BLaER1 (cell line): ENCODE data around the gene GRIN1.

Experiments used
- H3K27ac ChIP-seq: shearing (Covaris generic); formaldehyde crosslinking; 2 replicates; pipeline ENCODE4 v1.8.1; 2022
- H3K27me3 ChIP-seq: shearing (Covaris generic); formaldehyde crosslinking; 2 replicates; pipeline ENCODE4 v1.8.1; 2022
- H3K36me3 ChIP-seq: shearing (Covaris generic); formaldehyde crosslinking; 2 replicates; pipeline ENCODE4 v1.8.1; 2022
- H3K4me1 ChIP-seq: shearing (Covaris generic); formaldehyde crosslinking; 2 replicates; pipeline ENCODE4 v1.8.1; 2022
- H3K4me2 ChIP-seq: shearing (Covaris generic); formaldehyde crosslinking; 2 replicates; pipeline ENCODE4 v1.8.1; 2022
- H3K4me3 ChIP-seq: shearing (Covaris generic); formaldehyde crosslinking; 2 replicates; pipeline ENCODE4 v1.8.1; 2022
- H3K9ac ChIP-seq: shearing (Covaris generic); formaldehyde crosslinking; 2 replicates; pipeline ENCODE4 v1.8.1; 2022
- H3K9me3 ChIP-seq: shearing (Covaris generic); formaldehyde crosslinking; 2 replicates; pipeline ENCODE4 v1.8.1; 2022
- H4K20me1 ChIP-seq: shearing (Covaris generic); formaldehyde crosslinking; 2 replicates; pipeline ENCODE4 v1.8.1; 2022
- Cebpa-rat ChIP-seq: shearing (Covaris generic); IDR thresholded peaks from 2 replicates; pipeline ENCODE4 v1.8.1; 2022

The GRIN1 gene

GRCh38 chr9:137156567-137157375 lies 17.8 kb downstream of the GRIN1 start:
- Histone ChIP-seq H3K27ac (no peak overlapping the region), H3K9me3 (no peaks in the 10 kb centered on the region), H4K20me1 (peaks cover 13% of the 10 kb centered on the region; the same call in 1 of the 2 replicates), H3K9ac (no peak overlapping the region), H3K36me3 (no peaks in the 10 kb centered on the region), H3K27me3 (no peaks in the 10 kb centered on the region), H3K4me3 (no peak overlapping the region), H3K4me2 (peak overlapping the region; percentile 96), H3K4me1 (peaks cover 41% of the 10 kb centered on the region)
- no peak for TF ChIP-seq Cebpa-rat

- Histone ChIP-seq H3K4me2 (peak overlapping the region; percentile 96), H4K20me1 (peaks cover 13% of the 10 kb centered on the region; the same call in 1 of the 2 replicates), H3K27ac (no peak overlapping the region), H3K36me3 (no peaks in the 10 kb centered on the region), H3K9me3 (no peaks in the 10 kb centered on the region), H3K9ac (no peak overlapping the region), H3K4me3 (no peak overlapping the region), H3K27me3 (no peaks in the 10 kb centered on the region), H3K4me1 (peaks cover 36% of the 10 kb centered on the region)
- TF ChIP-seq Cebpa-rat: no peak
These were observed 18.9 kb downstream of the GRIN1 start for GRCh38 chr9:137157618-137158415.

- Histone ChIP-seq H4K20me1 (peaks cover 14% of the 10 kb centered on the region; the same call in 1 of the 2 replicates), H3K9ac (peak overlapping the region; percentile 63; the same call in 1 of the 2 replicates), H3K4me2 (peak overlapping the region; percentile 96), H3K27ac (peak overlapping the region; percentile 65), H3K27me3 (no peaks in the 10 kb centered on the region), H3K4me3 (peak overlapping the region; percentile 28; the same call in 1 of the 2 replicates), H3K9me3 (no peaks in the 10 kb centered on the region), H3K36me3 (peaks cover 3% of the 10 kb centered on the region; the same call in 1 of the 2 replicates), H3K4me1 (peaks cover 36% of the 10 kb centered on the region)
- no peak for TF ChIP-seq Cebpa-rat
These were observed 19.7 kb downstream of the GRIN1 start for GRCh38 chr9:137158625-137159024.

GRCh38 chr9:137159105-137160053 lies 20.4 kb downstream of the GRIN1 start:
- peak overlapping the region; percentile 65 for H3K27ac ChIP-seq
- H3K4me1 ChIP-seq: peaks cover 38% of the 10 kb centered on the region
- peak overlapping the region; percentile 28; the same call in 1 of the 2 replicates for H3K4me3 ChIP-seq
- peaks cover 10% of the 10 kb centered on the region; the same call in 1 of the 2 replicates for H3K36me3 ChIP-seq
- TF ChIP-seq Cebpa-rat: no peak
- H3K9ac ChIP-seq: peak overlapping the region; percentile 63; the same call in 1 of the 2 replicates
- peak overlapping the region; percentile 96 for H3K4me2 ChIP-seq
- peaks cover 22% of the 10 kb centered on the region for H4K20me1 ChIP-seq
- no peaks in the 10 kb centered on the region for H3K27me3 ChIP-seq
- H3K9me3 ChIP-seq: no peaks in the 10 kb centered on the region

- Histone ChIP-seq H3K4me2 (peak overlapping the region; percentile 96), H3K9ac (no peak overlapping the region), H3K9me3 (no peaks in the 10 kb centered on the region), H3K27me3 (no peaks in the 10 kb centered on the region), H4K20me1 (peaks cover 28% of the 10 kb centered on the region), H3K4me1 (peaks cover 45% of the 10 kb centered on the region), H3K36me3 (peaks cover 15% of the 10 kb centered on the region; the same call in 1 of the 2 replicates), H3K27ac (no peak overlapping the region), H3K4me3 (no peak overlapping the region)
- TF ChIP-seq Cebpa-rat: no peak
These were observed 21.1 kb downstream of the GRIN1 start for GRCh38 chr9:137160054-137160425.

- H4K20me1 ChIP-seq: peaks cover 37% of the 10 kb centered on the region
- H3K9me3 ChIP-seq: no peaks in the 10 kb centered on the region
- no peak overlapping the region for H3K4me3 ChIP-seq
- peaks cover 54% of the 10 kb centered on the region for H3K4me1 ChIP-seq
- H3K4me2 ChIP-seq: no peak overlapping the region
- no peak overlapping the region for H3K9ac ChIP-seq
- H3K27me3 ChIP-seq: no peaks in the 10 kb centered on the region
- no peak for TF ChIP-seq Cebpa-rat
- H3K36me3 ChIP-seq: peaks cover 21% of the 10 kb centered on the region; the same call in 1 of the 2 replicates
- H3K27ac ChIP-seq: no peak overlapping the region
These were observed 22.0 kb downstream of the GRIN1 start for GRCh38 chr9:137160716-137161557.

- peaks cover 5% of the 10 kb centered on the region; the same call in 1 of the 2 replicates for H3K27me3 ChIP-seq
- no peaks in the 10 kb centered on the region for H3K9me3 ChIP-seq
- H3K9ac ChIP-seq: no peak overlapping the region
- H3K4me2 ChIP-seq: no peak overlapping the region
- H3K4me3 ChIP-seq: no peak overlapping the region
- TF ChIP-seq Cebpa-rat: no peak
- peaks cover 46% of the 10 kb centered on the region for H4K20me1 ChIP-seq
- H3K36me3 ChIP-seq: peaks cover 21% of the 10 kb centered on the region; the same call in 1 of the 2 replicates
- peaks cover 63% of the 10 kb centered on the region for H3K4me1 ChIP-seq
- no peak overlapping the region for H3K27ac ChIP-seq
These were observed 22.9 kb downstream of the GRIN1 start for GRCh38 chr9:137161558-137162486.
